Epithelial cell of esophagus (primary cell): ENCODE data around the gene TET3.

Experiments used
- DNase-seq: peaks from one replicate; pipeline ENCODE4 v3.0.0; 2010; ENCODE audit warnings: low read depth
- H3K4me3 ChIP-seq: 2 replicates; pipeline ENCODE4 v1.5.1; 2011; ENCODE audit warnings: mild to moderate bottlenecking, low read length, control low read depth
- TF ChIP-seq, protein P1 (sequence below): IDR thresholded peaks from 2 replicates; pipeline ENCODE4 v1.5.1; 2011; ENCODE audit warnings: low read depth, mild to moderate bottlenecking, low read length, control low read depth, inconsistent platforms; ENCODE audit not compliant: insufficient read depth; ENCODE audit errors: missing control alignments

The TET3 gene

DNA sequence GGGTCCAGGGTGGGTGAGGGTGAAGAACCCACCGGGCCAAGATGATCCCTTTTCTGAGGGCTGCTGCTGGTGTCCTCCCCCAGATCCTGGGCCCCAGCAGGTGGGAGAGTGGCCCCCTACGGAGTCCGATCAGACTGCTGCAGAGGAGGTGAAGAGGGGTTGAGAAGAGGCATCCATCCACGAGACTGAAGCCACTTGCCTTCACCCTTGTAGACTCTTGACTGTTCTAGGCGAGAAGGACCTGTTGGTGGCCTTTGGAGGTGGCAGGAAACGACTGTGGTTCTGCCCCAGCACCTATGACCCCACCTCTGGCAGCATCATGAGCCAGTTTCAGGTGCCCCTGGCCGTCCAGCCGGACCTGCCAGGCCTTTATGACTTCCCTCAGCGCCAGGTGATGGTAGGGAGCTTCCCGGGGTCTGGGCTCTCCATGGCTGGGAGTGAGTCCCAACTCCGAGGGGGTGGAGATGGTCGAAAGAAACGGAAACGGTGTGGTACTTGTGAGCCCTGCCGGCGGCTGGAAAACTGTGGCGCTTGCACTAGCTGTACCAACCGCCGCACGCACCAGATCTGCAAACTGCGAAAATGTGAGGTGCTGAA lies 1.5 kb downstream of the TET3 start:
- TF ChIP-seq, protein P1, sequence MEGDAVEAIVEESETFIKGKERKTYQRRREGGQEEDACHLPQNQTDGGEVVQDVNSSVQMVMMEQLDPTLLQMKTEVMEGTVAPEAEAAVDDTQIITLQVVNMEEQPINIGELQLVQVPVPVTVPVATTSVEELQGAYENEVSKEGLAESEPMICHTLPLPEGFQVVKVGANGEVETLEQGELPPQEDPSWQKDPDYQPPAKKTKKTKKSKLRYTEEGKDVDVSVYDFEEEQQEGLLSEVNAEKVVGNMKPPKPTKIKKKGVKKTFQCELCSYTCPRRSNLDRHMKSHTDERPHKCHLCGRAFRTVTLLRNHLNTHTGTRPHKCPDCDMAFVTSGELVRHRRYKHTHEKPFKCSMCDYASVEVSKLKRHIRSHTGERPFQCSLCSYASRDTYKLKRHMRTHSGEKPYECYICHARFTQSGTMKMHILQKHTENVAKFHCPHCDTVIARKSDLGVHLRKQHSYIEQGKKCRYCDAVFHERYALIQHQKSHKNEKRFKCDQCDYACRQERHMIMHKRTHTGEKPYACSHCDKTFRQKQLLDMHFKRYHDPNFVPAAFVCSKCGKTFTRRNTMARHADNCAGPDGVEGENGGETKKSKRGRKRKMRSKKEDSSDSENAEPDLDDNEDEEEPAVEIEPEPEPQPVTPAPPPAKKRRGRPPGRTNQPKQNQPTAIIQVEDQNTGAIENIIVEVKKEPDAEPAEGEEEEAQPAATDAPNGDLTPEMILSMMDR: no peak
- DNase-seq: no peak
- H3K4me3 ChIP-seq: peak overlapping the region; percentile 56

DNA sequence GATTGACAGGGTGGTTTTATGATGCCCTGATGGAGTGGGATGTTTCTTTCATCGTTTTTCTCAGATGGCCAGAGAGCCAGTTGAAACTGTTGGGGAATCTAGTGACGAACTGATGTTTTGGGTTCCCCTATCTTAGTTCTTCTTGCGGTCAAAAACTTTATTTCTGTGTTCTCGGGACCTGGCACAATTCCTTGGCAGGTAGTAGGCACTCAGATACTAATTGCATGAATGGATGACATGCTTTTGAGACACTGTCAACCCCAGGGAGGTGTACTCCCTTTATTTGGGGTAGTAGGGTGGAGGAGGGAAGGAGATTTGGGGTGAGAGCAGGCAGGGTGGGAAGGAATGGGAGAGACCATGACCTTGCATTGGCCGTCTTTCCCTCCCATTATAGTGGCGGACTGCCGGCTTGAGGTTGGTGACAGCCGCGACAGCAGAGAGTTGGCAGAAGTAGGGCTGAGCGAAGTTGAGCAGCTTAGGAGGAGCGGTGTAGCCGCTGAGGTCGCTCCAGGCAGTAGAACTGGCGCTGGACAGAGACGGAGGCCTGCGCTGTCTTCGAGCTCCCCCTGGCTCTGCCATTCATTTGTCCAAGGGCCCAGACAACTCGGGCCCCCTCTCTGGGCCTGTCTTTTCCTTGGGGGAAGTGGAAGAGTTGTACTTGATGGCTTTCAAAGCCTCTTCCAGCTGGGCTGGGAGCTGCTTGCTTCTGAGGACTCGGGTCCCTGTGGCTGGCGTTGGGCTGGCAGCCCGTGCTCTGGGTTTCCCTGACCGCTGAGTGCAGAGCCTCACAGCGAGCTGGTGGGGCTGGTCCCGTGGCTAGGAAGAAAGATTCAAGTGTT lies 2.6 kb downstream of the TET3 start:
- H3K4me3 ChIP-seq: peak overlapping the region; percentile 56
- TF ChIP-seq, protein P1: peak; percentile 51
- peak; percentile 71 for DNase-seq

DNA sequence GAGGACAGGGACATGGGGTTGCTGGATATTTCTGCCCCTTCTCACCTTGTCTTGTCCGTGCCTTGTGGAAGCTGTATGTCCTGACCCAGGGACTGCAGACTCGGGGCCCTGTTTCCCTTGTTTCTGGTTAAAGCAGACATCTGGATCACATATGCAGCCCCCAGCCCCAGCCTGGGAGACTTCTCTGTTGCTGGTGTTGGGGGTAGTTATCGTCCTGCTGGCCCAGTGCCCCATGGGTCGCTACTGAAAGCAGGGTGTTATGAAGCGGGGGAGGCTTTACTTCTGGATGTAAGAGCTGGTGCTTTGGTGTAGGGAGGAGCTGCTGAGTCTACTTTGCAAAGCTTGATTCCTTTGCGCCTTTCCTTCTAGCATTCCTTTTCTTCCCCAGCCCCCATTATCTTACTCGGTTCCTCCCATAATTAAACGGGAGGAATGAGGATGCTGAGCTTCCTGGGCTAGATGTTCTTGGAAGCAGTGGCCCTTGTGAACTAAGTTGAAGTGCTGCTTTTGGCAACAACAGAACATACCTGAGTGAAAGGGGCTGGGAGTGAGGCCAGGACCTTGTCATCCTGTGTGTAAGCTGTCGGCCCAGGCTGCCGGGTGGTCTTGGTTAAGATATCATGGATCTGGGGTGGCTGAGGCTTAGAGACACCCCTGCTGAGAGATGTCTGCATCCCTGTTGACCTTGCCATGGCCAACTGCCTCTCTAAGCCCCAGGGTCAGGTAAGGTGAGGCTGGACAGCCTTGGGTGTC lies 3.4 kb downstream of the TET3 start:
- TF ChIP-seq, protein P1: no peak
- H3K4me3 ChIP-seq: peak overlapping the region; percentile 56
- no peak for DNase-seq

DNA sequence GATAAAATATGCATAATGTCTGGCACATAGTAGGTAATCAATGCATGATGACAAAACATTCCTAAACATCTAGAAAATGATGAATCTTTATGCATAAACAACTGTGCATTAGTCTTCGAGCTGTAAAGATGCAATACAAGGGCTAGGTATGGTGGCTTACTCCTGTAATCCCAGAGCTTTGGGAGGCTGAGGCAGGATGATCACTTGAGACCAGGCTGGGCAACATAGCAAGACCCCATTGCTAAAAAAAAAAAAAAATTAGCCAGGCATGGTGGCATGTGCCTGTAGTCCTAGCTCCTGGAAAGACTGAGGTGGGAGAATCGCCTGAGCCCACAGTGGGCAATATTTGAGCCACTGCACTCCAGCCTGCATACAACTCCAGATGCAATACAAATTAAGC lies 5.3 kb downstream of the TET3 start:
- no peak overlapping the region for H3K4me3 ChIP-seq
- TF ChIP-seq, protein P1: no peak
- DNase-seq: no peak

DNA sequence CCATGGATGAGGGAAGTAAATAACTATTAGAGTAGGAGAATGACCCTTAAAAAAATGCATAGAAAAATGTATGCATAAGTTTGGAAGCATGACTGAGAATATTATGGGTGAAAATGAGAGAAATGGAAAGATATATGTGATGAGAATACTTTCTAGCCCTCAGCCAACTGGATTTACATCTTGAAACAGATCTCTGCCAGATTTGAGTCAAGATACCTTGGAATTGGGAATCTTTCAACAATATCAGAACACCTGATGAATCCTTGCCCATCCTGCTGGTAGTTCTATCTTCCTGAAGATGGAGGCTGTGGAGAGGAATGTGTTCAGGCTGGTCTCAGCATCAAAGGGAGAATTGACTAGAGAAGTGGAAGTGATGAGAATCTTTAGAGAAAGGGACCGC lies 5.8 kb downstream of the TET3 start:
- DNase-seq: no peak
- TF ChIP-seq, protein P1: no peak
- H3K4me3 ChIP-seq: no peak overlapping the region

DNA sequence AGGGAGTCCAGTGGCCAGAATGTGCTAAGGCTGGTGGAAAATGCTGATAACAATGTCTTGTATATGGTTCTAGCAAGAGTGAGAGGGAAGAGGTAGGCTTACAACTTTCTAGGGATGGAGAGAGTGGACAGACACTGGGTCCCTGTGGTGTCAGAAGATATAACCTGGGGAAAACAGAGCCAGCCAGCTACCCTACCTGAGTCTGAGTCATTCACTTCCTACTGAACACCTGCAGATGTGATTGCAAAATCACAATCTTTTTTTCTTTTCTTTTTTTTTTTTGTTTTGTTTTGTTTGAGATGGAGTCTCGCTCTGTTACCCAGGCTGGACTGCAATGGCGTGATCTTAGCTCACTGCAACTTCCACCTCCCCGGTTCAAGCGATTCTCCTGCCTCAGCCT lies 7.3 kb downstream of the TET3 start:
- peak; percentile 71 for DNase-seq
- no peak overlapping the region for H3K4me3 ChIP-seq
- TF ChIP-seq, protein P1: no peak
